Right lobe of liver (tissue), 4 donors: Measurements from ENCODE around the gene BCAR3.

Experiments
- POLR2A ChIP-seq: fragments of 450-650 bp; IDR thresholded peaks from one replicate; pipeline ENCODE4 v1.6.1; 2017; ENCODE audit warnings: antibody characterized with exemption, mild to moderate bottlenecking
- TF ChIP-seq, protein P1 (sequence below), 4 donors: fragments of 200-600 bp in 3 of 4; fragments of 450-650 bp in 1 of 4; IDR thresholded peaks; one replicate each; pipeline versions ENCODE4 v1.5.1 to v1.8.0; 2016 to 2022; ENCODE audit warnings: antibody characterized with exemption in 4 of 4, mild to moderate bottlenecking in 2 of 4
- donor health status: DM: no; HTN: no; CAD: no.
- donor health status: DM: no; HTN: no; CAD: no.
- donor health status: DM: no; HTN: yes; CAD: no.

DNA sequence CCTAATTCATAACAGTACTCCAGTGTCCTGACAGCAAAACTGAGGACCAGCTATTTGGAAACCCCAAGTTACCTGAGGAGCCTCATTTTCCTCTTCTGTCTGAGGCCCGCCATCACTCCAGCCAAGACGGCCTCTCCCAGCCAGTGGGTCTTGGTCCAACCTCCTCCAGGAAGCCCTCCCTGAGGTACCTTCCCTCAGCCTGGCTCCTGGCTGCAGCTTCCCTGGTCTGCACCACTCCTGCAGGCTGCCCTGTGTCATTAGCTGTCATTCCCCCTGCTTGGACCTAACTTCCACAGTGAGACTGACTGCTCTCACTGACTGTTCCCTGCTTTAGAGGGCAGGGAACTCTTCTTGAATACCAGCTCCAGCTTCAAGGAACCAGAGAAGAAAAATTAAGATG, 33.0 kb downstream of the BCAR3 start:
- TF ChIP-seq, protein P1, sequence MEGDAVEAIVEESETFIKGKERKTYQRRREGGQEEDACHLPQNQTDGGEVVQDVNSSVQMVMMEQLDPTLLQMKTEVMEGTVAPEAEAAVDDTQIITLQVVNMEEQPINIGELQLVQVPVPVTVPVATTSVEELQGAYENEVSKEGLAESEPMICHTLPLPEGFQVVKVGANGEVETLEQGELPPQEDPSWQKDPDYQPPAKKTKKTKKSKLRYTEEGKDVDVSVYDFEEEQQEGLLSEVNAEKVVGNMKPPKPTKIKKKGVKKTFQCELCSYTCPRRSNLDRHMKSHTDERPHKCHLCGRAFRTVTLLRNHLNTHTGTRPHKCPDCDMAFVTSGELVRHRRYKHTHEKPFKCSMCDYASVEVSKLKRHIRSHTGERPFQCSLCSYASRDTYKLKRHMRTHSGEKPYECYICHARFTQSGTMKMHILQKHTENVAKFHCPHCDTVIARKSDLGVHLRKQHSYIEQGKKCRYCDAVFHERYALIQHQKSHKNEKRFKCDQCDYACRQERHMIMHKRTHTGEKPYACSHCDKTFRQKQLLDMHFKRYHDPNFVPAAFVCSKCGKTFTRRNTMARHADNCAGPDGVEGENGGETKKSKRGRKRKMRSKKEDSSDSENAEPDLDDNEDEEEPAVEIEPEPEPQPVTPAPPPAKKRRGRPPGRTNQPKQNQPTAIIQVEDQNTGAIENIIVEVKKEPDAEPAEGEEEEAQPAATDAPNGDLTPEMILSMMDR (IDR thresholded peaks at IDR 0.05): no peak
- no peak for TF ChIP-seq POLR2A
